WTC11 (cell line): ENCODE measurements around the gene IGSF9B.

Experiments used
- HMGXB4 ChIP-seq: sonication (generic); formaldehyde crosslinking; IDR thresholded peaks from 2 replicates; pipeline ENCODE4 v1.8.1; 2023; ENCODE audit warnings: mild to moderate bottlenecking, moderate library complexity, missing genetic modification reagents
- NR2C2 ChIP-seq: sonication (generic); formaldehyde crosslinking; IDR thresholded peaks from 2 replicates; pipeline ENCODE4 v1.8.0; 2022; ENCODE audit warnings: mild to moderate bottlenecking, missing genetic modification reagents
- TF ChIP-seq, protein P1 (sequence below): fragments of 200-600 bp; IDR thresholded peaks from 2 replicates; pipeline ENCODE4 v1.8.0; 2022; ENCODE audit warnings: antibody characterized with exemption

DNA sequence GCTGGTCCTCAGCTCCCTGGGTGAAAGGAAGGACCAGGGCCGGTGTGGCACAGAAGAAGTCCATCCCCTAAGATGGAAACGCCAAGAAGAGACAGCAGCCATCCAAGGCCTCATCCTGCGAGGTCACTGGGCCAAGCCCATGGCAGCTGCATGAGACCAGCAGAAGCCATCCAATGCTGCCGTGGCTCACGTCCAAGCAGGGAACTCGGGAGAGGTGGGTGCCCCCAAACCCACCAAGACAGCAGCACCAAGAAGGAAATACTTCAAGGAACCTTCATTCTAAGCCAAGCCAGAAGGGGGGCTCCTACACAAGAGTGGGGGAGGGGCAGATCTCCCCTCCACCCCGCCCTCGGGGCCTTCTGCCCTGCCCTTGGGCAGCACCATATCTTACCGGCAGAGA, 49.6 kb downstream of the IGSF9B start:
- TF ChIP-seq NR2C2 (CRISPR knock-in tag): no peak
- no peak for TF ChIP-seq HMGXB4 (CRISPR knock-in tag)
- TF ChIP-seq, protein P1, sequence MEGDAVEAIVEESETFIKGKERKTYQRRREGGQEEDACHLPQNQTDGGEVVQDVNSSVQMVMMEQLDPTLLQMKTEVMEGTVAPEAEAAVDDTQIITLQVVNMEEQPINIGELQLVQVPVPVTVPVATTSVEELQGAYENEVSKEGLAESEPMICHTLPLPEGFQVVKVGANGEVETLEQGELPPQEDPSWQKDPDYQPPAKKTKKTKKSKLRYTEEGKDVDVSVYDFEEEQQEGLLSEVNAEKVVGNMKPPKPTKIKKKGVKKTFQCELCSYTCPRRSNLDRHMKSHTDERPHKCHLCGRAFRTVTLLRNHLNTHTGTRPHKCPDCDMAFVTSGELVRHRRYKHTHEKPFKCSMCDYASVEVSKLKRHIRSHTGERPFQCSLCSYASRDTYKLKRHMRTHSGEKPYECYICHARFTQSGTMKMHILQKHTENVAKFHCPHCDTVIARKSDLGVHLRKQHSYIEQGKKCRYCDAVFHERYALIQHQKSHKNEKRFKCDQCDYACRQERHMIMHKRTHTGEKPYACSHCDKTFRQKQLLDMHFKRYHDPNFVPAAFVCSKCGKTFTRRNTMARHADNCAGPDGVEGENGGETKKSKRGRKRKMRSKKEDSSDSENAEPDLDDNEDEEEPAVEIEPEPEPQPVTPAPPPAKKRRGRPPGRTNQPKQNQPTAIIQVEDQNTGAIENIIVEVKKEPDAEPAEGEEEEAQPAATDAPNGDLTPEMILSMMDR: no peak
